ENCODE measurements around the gene BRCA1.

BRCA1 gene

GRCh38 chr17:43025290-43025657 is 99.9 kb downstream of the BRCA1 start:
- DNase-seq (ENCODE audit: low spot score): no peak

DNA sequence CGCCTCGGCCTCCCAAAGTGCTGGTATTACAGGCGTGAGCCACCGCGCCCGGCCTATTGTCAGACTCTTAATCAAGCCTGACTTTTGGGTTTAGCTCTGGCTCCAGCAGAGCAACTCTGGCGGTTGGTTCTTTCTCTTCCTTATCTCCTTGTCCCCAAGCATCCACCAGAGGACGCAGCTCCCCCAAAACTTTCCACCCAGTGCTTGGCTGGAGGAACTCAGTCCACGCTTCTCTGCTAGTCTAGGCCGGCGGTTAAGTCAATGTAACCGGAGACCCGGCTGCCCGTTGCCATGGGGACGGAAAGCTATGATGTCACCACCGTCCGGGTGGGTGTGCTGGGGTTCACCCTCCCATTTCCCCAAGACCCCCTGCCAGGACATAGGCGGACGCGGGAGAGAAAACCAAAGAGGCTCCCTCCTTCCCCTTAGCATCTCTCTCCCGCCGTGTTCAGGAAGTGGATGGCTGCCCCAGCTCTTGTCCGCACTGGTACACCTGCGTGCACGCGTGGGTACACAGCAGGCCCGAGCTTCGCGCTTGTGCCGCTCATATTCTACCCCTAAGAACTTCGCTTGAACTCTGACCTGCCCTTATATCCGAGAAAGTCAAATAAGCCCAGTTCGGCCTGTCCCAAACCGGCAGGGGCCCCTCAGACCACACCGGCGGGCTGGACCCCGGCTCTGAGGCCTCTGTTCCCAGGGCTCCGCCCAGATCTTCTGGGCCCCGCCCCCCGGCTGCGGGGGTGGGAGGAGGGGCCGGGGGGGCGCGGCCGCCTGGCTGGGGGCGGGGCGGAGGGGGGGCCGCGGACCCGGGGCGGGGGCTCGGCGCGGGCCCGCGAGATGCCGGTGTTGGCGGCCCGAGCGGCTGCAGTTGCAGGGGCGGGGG is 100.5 kb downstream of the BRCA1 start, which contains the start of gene RND2:
TSS of gene RND2 (plus strand) at position 825 of the 883 bp plus-strand sequence. CDS start 117 bp downstream, outside the sequence.
- peak; percentile 61 for DNase-seq (ENCODE audit: low spot score)

DNA sequence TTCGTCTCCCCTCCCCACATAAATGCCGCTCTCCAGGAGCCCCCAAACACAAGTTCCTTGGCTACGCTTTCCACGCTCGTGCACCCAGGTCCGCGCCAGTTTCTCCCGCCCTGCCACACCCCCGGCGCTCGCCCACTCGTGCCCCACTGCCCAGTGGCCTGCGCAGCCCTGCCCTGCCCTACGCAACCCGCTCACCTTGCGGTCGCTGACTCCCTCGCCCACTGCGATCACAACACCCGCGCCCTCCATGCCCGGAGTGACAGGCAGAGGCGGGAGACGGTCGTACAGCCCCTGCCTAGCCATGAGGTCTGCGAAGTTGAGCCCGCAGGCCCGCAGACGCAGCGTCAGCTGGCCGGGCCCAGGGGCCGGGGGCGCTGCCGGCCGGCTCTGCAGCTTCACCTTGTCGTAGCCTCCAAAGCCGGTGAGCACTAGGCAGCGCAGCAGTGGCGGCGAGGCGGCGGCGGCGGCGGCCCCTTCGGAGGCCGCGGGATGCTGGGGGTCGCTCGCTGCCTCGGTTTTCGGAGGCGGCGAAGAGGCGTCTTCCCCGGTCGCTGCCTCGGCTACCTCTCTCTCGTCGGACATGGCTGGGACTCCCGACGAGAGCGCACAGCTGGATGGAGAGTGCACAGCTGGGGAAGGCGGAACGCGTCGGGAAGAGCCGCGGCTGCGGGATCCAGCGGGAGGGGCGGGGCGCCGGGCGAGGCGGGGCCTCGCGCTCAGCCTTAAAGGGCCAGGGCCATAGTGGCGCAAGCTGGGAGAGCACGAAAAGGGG is 103.2 kb downstream of the BRCA1 start, which contains the start of gene VAT1:
TSS of gene VAT1 (minus strand) at position 645 of the 772 bp plus-strand sequence. CDS start at position 582, 63 bp downstream.
- peak; percentile 63 for DNase-seq (ENCODE audit: low spot score)

DNA sequence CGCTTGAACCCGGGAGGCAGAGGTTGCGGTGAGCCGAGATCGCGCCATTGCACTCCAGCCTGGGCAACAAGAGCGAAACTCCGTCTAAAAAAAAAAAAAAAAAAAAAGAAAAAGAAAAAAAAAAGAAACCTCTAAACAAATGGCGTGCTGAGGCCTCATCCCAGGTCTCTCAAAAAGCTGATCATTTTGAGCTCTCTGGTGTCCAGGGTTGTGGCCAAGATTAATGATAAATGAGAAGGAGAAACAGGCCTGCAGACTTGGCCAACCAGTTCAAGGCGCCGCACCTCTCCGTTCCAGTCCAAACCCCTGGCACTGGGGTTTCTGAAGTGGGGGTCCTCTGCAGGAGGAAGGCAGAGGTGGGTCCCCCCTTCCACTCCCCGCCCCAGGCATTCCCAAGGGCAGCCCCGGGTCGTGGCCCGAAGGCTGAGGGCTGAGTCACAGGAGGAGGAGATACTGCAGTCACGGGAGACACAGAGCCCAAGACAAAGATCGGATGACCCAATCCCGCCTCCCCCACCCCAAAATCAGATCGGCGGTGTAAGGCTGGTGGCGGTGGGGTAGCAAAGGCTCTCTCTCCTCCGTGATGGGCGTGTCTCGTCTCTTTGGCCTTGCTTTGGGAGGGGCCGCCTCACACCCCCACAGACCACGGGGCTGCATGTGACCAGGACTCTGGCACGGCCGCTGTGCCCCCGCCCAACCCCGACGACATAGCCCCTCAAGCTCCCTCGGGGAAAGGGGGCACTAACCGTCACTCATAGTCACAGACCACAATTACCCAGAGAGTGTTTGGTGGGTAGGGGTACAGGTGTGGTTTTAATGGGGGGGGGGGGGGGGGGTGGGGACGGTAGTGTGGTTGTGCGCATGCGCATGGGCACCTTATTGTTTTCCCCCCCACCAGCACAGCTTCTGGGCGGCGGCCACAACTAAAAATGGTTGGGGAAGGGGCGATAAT is 104.1 kb downstream of the BRCA1 start:
- no peak for DNase-seq (ENCODE audit: low spot score)

- no peak for DNase-seq (ENCODE audit: low spot score)
These were observed 105.0 kb downstream of the BRCA1 start for GRCh38 chr17:43020030-43020621.

DNA sequence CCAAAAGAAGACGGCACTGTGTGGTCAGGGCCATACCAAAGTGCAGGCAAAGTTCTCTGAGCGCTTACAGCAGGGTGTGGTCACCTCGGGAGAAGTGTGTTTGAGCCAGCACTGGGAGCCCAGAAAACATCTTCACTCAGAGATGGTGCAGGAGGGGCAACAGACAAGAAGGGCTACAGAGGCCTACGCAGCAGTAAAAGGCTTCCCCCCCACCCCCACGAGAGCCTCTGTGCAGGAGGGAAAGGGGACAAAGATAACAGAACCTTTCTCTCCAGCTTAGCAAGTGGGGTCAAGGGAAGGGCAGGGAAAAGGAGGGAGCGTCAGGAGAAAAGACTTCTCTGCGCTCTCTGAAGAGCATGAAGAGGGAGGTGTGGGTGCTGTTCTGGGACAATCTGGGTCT is 105.7 kb downstream of the BRCA1 start:
- DNase-seq (ENCODE audit: low spot score): no peak

DNA sequence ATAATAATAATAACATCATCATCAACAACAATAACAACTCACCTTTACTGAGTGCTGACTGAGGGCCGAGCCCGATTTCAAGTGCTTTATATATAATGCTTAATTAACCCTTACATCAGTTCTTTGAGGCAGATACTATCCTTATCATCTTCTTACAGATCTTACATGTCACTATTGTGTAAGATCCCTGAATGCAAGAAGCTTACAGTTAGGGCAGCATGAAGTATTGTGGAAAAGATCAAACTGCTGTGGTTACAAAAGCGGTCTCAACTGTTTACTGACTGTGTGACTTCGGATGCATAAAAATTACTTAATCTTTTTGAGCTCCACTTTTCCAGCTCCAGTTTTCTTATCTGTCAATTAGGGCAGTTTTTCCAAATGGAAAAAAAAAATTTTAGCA is 106.2 kb downstream of the BRCA1 start:
- DNase-seq (ENCODE audit: low spot score): no peak

DNA sequence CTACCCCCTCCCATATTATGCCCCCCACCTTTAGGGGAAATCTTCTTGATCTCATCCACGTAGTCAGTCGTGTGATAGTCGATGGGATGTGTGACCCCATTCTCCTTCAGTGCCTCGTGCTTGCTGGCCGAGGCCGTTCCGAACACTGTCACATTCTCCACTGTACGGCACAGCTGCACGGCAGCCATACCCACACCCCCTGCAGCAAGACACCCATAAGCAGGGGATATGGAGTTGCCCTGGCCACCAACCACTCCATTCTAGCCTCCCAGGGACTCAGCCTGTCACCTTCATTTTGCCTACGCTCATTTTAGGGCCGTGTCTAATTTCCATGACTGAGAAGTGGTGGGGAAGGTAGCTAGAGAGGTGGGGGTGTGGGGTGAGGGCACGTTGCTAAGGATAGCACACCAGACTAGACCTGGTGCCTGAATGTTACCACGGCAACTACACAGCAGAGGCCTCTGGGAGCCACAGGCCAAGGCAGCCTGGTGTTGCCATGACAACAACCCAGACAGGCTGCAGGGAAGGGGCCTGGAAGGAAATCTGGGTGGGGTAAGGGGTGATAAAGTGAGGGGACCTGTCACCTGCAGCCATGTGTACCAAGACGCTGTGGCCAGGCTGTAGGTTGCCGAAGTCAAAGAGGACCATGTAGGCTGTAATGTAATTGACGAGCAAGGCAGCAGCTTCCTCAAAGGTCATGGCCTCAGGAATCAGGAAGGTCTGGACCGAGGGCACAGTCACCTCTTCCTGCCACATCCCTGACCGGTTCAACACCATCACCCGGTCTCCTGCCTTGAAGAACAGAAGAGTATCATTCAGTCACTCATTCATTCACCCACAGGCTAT is 106.9 kb downstream of the BRCA1 start:
- DNase-seq (ENCODE audit: low spot score): no peak

DNA sequence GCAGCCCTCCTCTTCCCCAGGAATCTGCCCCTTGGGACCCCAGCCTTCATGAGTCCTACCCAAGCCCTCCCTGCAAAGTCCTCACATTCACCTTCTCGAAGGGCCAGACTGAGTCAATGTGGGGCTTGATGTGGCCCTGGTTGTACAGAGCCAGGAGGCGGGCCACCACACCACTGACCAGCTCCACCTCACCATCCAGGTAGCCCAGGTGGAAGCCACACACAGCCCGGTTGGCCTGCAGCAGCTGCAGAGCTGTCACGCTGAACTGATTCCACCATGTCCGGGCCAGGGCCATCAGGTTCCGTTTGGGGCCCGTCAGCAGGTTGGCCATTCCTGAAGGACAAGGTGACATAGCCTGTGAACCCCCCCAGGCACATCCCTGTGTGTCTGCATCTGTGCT is 108.9 kb downstream of the BRCA1 start:
- no peak for DNase-seq (ENCODE audit: low spot score)

GRCh38 chr17:43015579-43015978 is 109.6 kb downstream of the BRCA1 start:
- no peak for DNase-seq (ENCODE audit: low spot score)

DNA sequence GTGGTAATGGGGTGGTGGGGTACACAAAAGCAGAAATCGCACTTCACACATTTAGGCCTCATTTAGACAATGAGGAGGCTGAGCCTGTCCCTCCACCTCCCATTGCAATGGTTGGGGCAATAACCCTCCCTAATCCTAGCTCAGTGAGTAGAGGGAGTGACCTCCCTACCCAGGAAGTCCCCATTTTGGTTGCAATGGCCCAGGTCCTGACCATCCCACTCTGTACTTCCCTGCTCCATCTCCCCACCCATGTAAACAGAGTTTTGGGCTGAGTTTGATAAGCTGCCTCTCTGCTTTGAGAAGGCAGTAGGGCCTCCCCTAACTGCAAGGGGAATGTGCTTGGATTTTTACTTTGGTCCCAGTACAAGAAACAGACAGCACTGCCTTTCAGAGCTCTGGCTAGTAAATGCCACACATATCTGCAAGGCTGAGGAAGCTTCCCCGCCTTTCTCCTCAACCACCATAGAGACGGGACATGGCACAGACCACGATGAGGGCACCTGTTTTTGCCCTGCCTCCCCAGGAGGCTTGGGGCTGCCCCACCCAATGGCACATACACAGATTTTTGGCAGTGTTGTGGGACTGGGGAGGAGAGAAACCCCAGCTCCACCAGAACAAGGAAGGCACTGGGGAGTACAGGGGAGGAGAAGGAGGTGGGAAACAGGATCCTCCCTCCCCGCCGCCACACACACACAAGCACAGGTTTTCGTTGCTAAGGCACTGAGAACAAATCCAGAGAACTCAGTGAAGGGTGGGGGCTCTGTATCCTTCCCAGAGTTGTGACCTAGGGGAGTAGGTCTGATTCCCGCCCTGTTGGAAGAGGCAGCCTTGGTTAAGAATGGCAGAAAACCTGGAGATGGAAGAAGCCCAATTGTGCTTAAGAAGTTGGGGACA is 110.3 kb downstream of the BRCA1 start:
- no peak for DNase-seq (ENCODE audit: low spot score)

DNA sequence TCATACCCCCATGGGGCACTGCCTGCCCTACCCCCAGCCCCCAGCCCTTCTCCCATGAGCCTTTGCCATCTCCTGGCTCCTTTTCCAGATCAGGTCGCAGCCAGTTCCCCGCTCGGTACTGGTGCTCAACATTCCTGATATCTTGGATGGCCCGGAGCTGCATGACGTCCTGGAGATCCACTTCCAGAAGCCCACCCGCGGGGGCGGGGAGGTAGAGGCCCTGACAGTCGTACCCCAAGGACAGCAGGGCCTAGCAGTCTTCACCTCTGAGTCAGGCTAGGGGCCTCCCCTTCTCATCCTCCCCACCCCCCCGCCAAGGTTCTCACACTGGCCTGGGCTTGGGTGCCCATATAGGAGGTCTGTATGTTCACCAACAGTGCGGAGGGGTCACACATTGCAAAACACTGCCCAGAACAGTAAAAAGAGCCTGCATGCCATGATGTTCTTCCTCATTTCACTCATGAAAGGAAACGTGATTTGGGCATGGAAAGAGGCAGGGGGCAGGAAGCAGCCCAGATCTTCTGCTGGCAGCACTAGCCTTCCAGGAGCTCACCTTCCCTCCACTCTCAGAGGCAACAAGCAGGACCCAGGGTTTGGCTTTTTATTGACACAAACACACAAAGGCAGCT is 111.0 kb downstream of the BRCA1 start:
- no peak for DNase-seq (ENCODE audit: low spot score)

GRCh38 chr17:43013296-43013695 is 111.9 kb downstream of the BRCA1 start:
- no peak for DNase-seq (ENCODE audit: low spot score)

- DNase-seq (ENCODE audit: low spot score): no peak
These were observed 113.3 kb downstream of the BRCA1 start for GRCh38 chr17:43011728-43012472.

GRCh38 chr17:43010667-43011308 is 114.4 kb downstream of the BRCA1 start:
- DNase-seq (ENCODE audit: low spot score): no peak

DNA sequence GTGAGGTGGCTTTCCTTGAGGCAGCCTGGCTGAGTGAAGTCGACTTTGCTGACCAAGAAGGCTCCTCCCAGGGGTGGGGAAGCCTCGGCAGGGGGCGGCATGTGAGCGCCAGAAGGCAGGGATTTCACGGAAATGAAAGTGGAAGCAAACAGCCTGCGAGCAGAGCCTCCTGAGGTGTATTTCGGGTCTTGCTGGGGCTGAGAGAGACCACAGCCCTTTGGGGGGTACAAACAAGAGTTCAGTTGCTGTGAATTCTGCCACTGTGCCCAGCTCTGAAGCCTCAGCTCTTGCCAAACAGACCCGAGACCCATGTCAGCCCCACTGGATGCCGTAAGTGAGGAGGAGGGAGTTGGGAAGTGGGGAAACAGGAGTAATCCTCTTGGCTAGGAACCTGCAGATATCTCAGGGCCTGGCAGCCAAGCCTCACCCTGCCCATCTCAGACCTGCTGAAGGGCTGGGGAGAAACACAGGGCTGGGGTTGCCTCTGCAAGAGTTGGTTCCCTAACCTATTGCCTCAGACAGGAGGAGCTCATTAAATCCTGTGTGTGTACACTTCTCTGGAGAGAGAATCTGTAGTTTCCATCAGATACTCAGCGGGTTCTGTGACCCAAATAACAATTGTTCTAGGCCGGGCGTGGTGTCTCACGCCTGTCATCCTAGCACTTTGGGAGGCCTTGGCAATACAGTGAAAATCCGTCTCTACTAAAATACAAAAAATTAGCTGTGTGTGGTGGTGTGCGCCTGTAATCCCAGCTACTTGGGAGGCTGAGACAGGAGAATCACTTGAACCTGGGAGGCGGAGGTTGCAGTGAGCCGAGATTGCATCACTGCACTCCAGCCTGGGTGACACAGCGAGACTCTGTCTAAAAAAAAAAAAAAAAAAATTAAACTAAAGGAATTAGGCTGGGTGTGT is 118.3 kb downstream of the BRCA1 start, which contains the start of gene IFI35:
TSS of gene IFI35 (plus strand) at position 146 of the 913 bp plus-strand sequence. CDS start at position 310, 164 bp downstream.
- DNase-seq (ENCODE audit: low spot score): peak; percentile 82

All from hematopoietic multipotent progenitor cell treated with erythropoietin and hydrocortisone succinate and interleukin-3 and kit ligand, for 15 days (in vitro differentiated cells).